Smooth muscle cell of the coronary artery (primary cell): ENCODE data around the gene TNFRSF1A. TPM values are rescaled to one million over a fixed set of nuclear protein-coding genes. Genes with fewer than 3 reads are reported as not detected.

Source experiments
- total RNA-seq: library from RNA; depleted of rRNA; stranded (reverse); fragments of >200 nt; gene quantifications from 2 replicates; pipeline ENCODE4 v1.2.3, GENCODE V29; 2014; ENCODE audit warnings: low replicate concordance

TNFRSF1A gene
- total RNA-seq, result 54.4 and 102 TPM in 2 replicates

DNA sequence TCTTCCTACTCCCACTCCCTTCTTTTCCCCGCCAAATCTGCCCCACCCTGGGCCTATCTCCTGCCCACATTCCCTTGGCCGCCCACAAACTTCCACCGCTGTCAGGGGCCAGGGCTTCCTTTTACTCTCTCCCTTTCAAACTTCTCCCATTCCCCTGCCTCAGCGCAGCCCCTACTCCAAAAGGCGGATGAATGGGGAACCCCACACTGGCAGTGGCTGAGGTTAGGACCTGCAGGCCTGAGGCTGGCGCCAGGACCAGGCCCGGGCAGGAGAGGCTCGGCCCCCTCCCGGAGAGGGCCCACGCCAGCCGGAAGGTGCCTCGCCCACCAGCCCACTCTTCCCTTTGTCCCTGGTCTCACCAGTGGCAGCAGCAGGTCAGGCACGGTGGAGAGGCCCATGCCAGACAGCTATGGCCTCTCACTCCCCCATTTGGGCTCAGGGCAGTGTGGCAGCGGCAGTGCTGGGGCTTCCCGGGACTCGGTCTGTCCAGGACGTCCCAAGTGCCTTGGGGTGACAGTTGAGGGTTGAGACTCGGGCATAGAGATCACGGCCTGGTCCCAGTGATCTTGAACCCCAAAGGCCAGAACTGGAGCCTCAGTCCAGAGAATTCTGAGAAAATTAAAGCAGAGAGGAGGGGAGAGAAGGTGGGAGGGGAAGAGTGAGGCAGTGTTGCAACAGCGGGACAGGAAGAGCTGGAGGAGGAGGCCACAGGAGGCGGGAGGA is at the start of gene TNFRSF1A:
TNFRSF1A (minus strand) TSS at position 660 of the 723 bp plus-strand sequence; CDS start at position 398, 262 bp downstream.

DNA sequence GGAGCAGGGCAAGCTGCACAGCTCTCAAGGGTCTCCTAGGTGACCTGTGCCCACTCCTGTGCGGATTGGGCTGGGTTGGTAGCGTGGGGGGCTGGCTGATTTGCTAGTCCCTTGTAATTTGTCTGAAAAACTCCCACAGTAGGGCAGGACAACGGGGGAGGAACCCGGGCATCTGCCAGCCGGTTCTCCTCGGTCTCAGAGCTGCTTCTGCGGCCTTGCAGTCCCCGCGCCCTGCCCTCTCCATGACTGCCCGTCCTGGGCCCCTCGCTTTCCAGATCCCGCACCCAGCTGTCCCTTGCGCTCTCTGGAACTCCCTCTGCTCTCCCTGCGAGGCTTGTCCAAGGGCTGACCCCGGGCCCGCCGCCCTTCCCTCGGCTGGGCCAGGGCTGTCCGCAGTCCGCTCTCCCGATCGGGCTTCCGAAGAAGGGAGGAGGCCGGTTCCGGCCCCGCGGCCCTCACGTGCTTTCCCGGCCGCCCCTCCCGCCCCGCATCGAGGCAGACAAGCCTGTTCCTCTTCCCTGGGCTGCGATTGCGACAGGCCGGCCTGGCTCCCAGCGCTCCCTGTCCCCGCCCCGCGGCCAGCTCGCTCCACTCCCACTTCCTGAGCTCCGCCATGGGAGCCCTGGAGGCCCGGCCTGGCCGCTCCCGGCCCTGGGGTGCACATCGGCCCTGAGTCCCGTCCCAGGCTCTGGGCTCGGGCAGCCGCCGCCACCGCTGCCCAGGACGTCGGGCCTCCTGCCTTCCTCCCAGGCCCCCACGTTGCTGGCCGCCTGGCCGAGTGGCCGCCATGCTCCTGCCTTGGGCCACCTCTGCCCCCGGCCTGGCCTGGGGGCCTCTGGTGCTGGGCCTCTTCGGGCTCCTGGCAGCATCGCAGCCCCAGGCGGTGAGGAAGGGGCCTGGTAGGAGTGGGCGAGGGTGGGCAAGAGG is 42.0 kb upstream of the TNFRSF1A start, which contains the start of gene LTBR:
LTBR (plus strand) TSS at position 591 of the 927 bp plus-strand sequence; CDS start at position 788, 197 bp downstream.

DNA sequence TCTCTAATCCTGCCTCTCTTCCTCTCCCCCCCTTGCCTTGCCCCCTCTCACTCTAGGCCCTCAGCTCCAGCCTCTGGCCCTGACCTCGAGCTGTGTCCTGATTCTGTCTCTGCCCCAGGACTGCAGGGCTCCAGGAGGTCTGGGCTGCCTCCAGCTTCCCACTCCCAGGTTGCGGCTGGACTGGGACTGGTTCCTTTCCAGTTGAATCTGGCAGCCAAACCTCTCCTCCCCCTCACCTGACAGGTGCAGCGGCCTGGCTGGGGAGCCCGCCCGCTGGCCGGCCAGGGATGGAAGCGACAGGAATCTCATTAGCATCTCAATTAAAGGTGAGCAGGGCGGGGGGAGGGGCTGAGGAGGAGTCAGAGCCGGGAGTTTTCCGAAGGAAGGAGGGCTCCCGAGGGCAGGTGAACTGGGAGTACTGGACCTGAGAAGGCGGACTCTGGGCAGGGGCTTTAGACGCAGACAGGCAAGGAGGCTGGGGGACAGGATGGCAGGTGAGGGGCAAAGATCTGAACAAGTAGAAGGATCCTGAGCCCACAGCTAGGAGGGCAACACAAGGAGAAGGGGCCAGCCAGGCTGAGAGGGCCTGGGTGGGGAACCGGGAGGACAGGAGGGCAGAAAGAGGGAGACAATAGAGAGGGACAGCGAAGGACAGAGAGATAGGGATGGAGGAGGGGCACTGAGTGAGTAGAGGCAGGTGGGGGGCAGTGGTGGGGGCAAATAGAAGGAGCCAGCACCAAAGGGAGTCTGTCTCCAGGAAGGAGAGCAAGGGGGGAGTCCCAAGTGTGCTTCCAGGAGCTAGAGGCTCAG is 33.6 kb upstream of the TNFRSF1A start, which contains the start of gene SCNN1A:
SCNN1A (minus strand) TSS at position 295 of the 810 bp plus-strand sequence. CDS start 780 bp downstream, outside the sequence.

Other genes with a start within 250 kb of the TNFRSF1A start
- gene VWF, start 217.4 kb downstream of the TNFRSF1A start, total RNA-seq, result 0.75 and 5.5 TPM in 2 replicates
- 104 and 263 TPM in 2 replicates for gene CD9, start 141.7 kb downstream of the TNFRSF1A start, total RNA-seq
- under 0.01 and 0.08 TPM in 2 replicates for gene PLEKHG6, start 31.4 kb downstream of the TNFRSF1A start, total RNA-seq
- 0.12 and 0.15 TPM in 2 replicates for gene SCNN1A, start 33.5 kb upstream of the TNFRSF1A start, total RNA-seq
- 25.7 and 27.2 TPM in 2 replicates for gene LTBR, start 42.1 kb upstream of the TNFRSF1A start, total RNA-seq
- gene CD27, start 102.9 kb upstream of the TNFRSF1A start, total RNA-seq, result not detected in 2 replicates
- gene TAPBPL, start 110.0 kb upstream of the TNFRSF1A start, total RNA-seq, result 5.1 and 15.4 TPM in 2 replicates
- gene VAMP1, start 128.6 kb upstream of the TNFRSF1A start, total RNA-seq, result 8.6 and 19.4 TPM in 2 replicates
- 92.0 and 176 TPM in 2 replicates for gene MRPL51, start 151.2 kb upstream of the TNFRSF1A start, total RNA-seq
- 15.0 and 30.4 TPM in 2 replicates for gene NCAPD2, start 152.0 kb upstream of the TNFRSF1A start, total RNA-seq
- 7,358 and 9,019 TPM in 2 replicates for gene GAPDH, start 192.4 kb upstream of the TNFRSF1A start, total RNA-seq
- gene IFFO1, start 214.0 kb upstream of the TNFRSF1A start, total RNA-seq, result 8.8 and 36.9 TPM in 2 replicates
- 11.5 and 20.7 TPM in 2 replicates for gene NOP2, start 226.2 kb upstream of the TNFRSF1A start, total RNA-seq